ENCODE measurements around the gene PEA15.

Gene PEA15

DNA sequence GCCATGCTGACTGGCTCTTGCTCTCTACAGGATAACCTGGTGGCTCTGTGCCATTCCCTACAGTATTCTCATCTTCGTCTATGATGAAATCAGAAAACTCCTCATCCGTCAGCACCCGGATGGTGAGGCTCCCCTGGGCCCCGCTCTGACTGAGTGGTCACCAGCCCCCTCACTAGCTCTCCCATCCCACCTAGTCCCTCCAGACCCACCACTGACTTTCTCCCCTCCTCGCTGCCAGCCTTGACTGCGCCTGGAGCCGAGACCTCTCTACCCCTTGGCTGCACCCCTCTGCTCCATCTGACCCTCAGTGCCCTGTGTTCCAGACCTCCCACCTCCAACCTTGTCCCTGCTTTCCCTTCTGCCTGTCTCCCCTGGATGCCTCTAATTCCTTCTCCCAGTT is 18.9 kb upstream of the PEA15 start:
- no peak for DNase-seq

DNA sequence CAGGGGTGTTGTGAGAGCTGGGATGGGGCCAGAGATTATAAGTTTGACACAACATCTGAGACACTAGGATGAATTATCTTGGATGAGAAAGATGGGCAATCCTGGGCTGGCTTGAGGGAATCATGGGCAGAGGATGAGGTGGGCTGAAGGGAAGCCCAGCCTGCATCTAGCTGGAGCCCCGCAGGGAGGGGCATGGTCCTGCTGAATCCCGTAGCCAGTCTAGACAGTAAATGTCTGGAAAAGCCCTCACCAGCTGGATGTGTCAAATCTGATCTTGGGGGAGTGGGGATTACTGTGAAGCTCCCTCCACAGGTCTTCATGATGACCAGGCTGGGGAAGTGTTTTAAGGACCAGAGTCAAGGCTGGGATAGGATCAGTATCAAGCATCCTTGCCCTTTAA is 18.5 kb upstream of the PEA15 start:
- no peak for DNase-seq

DNA sequence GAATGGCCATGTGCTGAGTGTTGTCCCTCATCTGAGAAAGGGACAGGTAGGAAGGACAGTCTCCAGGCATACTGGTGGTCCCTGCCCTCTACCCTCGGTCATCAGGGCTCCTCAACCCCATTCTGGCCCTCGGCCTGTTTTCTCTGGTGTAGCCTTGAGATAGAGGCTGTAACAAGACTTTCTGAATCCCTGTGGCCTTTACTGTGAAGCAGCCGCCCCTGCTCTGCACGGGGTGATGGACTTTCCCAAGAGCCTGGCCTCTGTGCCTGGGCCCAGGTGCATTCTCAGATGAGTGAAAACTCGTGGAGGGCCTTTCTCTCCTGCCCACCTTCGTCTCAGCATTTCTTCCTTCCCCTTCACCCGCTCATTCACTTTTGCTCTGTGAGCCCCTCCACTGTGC is 17.8 kb upstream of the PEA15 start:
- no peak for DNase-seq

DNA sequence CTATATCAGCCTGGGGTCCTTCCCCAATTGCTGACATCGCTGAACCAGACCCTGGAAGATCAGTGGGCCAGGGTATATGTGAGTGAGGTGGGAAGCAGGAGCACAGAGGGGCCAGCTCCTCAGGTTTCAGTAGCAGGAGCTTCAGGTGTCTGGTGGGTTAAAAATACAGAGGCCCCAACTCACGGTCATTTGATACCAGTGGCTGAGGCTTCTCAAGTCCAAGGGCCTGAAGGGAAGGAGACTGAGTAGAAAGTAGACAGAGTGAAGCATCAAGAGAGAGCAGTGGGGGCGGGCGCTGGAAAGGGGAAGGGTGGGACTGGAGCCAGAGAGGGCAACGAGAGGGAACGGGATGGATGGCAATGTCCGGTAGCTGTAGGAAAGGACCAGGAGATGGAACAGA is 16.8 kb upstream of the PEA15 start:
- no peak for DNase-seq

DNA sequence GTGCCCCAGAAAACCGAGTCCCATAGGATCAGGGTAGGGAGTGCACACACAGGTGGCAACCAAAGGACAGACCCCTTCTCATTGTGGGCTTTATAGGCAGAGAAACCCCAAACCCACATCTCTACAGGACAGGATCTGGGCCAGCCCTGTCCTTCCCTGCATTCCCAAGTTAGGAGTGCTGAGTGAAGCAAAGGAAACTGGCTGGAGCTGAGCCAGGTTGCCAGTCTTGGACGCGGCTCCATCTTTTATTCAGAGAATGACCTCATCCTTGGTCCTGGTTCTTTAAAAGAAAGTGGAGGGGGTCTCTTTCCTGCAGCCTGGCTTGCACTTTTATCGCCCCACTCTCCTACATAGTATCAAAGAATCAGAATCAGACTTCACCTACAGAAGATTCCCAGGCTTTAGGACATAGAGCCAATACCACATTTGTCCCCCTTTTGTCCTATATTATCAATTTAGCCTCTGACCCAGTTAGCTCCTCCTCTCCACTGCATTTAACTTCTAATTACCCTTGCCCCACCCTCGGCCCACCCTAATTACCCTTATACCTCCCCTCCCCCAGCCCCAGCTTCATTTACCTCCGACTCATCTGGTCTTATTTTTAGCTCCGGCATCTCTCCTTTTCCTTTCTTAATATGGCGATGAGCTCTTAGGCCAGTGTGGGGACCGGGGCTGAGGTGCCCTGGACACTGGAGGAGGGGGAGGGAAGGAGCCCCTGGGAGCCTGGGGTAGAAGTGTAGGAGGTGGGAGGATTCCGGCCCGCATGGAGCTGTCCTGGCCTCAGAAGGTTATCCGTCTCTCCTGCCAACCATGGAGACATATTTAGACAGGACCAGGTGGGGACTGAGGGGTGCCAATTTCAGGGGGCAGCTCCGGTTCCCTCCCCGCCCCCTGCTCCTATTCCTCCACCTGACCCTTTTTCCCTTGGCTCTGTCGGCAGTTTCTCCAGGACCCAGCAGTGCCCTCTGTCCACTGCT is 15.2 kb upstream of the PEA15 start, which contains the start of gene CASQ1:
TSS of gene CASQ1 (plus strand) at position 927 of the 977 bp plus-strand sequence. CDS start 177 bp downstream, outside the sequence.
- no peak for DNase-seq

DNA sequence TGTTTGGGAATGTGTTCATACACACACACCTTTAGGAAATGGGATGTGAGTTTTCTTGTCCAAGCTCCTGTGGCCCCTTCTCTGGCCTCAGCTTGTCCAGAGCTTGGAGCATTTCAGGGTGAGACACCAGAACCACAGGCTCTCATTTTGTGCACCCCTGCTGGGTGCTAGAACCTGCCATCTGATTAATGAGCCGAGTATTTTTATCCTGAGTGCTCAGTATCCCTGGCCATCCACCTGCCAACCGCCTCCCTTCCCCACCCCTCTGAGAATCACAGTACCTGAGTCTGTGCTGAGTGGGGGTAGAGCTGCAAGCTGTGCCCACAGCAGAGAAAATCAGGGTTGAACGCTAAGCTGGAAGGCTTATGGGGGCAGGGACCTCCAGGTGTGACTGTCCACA is 13.4 kb upstream of the PEA15 start:
- no peak for DNase-seq

DNA sequence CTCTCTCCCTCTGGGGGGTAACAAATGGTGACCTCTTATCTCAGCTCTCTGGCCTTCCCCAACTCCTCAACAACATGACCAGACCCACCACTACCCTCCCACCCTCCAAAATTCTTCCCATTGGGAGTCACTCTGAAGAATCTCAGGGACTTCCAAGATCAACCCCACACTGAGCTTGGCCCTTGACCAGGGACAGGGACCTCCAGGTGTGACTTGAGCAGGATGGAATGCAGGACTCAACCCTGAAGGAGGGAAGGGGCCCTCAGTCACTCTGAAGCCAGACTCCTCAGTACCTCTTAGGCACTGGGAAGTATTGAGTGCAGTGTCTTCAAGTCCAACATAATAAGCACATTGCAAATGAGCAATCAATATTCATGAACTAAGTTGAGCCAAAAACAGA is 12.9 kb upstream of the PEA15 start:
- no peak for DNase-seq

DNA sequence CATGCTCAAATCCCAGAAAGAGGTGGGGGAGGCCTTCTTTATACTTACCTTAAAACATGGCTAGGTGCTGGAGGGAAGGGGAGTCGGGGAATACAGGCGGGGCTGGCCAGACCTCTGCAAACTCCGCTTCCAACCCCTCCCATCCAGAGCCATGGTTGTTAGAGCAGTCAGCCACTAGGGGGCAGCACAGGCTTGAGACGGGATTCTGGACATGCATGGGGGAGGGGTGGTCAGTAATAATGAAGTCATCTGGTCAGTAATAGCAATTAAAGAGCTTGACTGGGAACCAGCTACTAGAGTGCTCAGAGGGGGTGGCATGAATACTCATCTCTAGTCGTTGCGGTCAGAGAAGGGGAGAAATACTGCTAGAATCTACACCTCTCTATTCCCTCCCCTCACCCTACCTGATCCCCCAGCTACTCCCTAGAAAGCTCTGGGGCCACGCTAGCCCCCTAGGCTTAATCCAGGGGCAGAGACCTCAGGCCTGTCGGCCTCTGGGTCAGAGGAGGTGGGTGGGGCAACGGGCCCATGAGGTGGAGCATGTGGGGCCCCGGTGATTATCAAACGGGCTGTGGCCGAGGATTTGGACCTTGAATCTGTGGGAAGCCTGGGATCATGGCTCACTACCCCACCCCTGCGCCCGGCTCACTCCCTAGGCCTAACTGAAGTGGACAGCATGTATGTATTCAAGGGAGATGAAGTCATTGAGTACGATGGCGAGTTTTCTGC is 11.9 kb upstream of the PEA15 start:
- peak; percentile 94 for DNase-seq

DNA sequence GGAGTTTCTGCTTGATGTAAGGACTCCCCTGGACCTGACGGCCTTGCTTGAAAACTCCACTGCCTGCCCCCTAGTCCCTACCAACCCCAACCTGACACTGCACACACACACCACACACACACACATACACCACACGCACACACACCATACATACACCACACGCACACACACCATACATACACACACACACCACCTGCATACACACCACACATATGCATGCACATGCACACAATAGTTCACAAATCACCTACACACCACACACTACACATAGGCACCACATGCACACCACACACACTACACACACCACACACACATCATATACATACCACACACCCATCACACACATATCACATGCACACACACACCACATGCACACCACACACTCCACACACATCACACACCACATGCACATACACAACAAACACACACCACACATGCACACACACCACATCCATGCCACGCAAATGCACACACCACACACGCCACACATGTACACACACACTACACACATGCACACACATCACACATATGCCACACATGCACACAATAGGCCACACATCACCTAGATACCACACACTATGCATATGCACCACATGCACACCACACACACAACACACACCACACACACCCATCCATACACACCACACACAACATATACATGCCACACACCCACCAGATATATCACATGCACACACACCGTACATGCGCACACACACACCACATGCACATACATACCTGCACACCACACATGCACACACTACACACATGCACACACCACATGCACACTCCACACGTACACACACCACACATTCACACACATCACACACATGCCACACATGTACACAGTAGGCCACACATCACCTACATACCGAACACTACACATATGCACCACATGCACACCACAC is 11.1 kb upstream of the PEA15 start:
- DNase-seq: no peak

DNA sequence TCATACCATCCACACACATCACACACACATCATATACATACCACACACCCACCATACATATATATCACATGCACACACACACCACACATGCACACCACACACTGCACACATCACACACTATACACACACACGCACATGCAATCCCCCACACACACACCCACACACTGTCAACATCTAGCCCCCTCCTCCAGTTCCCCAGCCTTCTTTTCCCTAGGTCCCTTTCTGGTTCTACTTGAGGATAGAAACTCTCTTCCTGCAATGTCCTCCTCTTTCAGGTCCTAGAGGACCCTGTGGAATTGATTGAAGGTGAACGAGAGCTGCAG is 10.5 kb upstream of the PEA15 start:
- DNase-seq: no peak

DNA sequence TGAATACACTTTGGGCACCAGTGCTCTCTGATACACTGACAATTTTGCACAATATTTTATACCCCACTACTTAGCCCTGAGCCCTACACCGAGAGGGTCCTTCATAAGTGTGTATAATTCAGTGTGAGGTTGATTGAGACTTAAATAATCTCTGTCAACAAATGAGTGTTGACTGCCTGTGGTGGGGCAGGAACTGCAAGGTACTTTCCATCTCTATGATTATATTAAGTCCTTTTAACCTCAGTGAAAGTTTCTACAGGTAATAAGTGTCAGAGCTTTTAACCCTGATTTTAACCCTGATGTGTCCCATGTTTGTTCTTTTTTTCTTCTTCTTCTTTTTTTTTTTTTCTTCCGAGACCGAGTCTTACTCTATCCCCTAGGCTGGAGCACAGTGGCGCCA is 9.0 kb upstream of the PEA15 start:
- DNase-seq: no peak

DNA sequence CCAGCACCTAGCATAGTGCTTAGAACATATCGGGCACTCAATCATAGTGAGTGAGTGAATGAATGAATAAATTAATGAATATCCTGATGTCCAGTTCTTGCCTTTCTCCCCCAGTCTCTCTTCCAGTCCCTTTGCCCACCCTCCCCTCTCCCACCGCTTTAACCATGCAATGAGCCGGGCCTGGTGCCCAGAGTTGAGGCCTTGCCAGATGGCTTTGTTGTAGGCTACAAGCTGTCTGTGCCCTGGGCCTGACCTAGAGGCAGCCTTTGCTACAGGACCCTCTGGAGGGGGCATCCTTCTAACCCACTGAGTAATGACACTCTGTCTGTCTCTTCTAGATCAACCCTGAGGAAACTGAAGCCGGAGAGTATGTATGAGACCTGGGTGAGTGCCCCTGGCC is 8.0 kb upstream of the PEA15 start:
- DNase-seq: no peak

DNA sequence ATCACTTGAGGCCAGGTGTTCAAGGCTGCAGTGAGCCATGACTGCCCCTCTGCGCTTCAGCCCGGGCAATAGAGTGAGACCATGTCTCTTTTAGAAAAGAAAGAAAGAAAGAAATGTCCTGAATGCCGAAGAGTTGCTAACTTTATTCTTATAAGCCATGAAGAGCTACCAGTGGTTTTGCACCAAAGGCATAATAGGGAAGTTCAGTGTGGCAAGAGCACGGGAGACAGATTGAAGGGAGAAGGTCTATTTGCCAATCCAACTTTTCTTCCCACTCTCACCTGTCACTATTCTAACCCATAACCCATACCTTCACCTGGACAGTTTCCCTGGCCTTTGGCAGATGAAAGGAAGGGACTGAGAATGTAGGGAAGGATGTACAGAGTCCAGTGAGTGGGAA is 4.4 kb upstream of the PEA15 start:
- no peak for DNase-seq

DNA sequence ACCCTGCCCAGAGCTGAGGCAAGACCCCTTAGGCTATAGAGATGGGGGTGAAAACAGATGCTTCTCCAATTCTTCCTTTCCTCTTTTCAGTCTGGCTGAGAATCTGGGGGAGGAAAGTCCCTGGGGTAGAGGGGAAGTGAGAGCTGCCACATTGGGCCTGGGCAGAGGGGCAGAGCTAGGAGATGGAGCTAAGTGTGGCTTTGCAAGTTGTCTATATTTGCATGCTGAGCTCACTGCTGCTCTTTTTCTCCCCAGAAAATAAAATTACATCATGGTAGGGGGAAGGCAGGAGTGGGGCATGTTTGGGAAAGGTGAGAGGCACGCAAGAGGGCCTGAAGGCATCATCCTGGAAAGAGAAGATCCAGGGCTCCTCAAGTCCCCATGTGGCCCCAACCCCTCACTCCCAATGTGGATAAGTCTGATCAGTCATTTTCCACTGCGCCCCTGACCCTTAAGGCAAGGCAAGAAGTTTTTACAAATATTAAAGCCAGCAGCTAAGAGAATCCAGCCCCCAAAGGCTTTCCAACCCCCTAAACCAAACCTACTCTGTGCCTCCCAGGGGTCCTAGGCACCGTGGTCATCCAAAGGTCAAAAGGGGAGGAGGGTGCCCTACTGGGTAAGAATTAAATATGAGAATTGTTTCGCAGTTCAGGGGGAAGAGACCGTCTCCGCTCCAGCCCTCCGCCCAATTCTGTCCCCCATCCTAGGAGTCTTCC is 500 bp upstream of the PEA15 start:
- DNase-seq: no peak

DNA sequence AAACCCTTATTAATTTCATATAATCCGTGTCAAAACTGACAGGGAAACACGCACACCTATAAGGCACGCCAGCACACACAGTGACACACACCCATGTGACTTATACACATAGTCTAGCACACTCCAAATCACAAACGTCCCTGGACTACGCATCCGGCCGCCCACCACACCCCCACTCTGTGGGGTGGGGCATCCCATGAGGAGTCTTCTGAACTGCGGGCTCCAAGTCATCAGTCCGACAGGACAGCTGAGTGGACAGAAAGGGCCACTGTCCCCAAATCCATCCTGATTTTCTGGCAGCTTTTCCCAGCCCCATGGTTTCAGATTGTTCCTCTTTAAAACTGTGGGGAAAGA is 829 bp downstream of the PEA15 start:
- peak; percentile 83 for DNase-seq

DNA sequence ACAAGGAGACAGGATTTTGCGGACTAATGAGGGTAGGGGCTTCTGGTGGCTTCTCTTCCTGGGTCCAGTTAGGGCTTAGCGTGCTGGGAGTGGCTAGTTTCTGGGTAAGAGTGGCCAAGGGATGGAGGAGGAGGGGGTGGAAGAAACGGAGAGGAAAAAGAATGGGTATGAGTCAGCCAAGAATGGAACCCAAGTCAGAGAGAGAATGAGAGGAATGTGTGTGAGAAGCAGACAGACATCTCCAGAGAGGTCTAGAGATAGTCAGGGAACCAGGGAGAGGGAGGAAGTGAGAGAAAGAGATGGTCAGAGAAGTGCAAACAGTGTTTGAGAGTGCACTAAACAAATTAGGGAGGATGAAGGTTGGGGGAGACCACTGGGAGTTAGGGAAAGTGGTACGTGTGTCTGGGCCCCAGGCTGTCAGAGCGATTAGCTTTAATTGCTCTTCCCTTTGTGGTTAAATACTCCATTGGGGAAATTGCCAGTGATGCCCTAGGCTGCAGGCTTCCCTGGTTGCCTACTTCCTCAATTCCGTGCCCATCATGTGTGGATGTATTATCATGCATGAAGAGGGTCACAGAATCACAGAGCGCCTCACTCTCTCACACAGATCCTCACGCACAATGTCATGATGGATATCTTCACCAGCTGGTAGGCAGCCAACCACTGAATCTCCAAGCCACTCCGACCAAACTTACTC is 1.4 kb downstream of the PEA15 start:
- no peak for DNase-seq

DNA sequence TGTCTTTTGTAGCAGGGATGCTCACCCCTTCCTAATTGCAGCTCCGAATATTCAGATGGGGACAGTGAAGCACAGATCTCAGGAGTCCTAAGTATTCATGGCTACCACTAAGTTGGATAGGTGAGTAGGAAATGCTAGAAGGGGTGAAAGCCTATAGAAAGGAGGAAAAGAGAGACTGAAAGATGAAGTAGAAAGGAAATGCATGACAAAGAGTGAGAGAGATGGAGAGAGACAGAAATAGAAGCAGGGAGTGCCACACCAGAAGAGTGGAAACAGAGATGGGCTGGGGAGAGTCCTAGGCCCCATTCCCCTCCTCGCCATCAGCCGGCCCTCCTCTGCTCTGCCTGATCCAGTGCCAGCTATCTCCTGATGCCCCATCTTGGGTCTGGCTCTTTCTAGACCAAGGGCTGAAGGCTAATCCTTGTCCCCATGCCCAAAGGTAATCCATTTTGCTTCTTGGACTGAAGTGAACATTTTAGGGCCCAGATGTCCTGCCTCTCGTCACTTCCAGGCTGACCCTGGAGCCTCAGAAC is 2.0 kb downstream of the PEA15 start:
- DNase-seq: no peak

DNA sequence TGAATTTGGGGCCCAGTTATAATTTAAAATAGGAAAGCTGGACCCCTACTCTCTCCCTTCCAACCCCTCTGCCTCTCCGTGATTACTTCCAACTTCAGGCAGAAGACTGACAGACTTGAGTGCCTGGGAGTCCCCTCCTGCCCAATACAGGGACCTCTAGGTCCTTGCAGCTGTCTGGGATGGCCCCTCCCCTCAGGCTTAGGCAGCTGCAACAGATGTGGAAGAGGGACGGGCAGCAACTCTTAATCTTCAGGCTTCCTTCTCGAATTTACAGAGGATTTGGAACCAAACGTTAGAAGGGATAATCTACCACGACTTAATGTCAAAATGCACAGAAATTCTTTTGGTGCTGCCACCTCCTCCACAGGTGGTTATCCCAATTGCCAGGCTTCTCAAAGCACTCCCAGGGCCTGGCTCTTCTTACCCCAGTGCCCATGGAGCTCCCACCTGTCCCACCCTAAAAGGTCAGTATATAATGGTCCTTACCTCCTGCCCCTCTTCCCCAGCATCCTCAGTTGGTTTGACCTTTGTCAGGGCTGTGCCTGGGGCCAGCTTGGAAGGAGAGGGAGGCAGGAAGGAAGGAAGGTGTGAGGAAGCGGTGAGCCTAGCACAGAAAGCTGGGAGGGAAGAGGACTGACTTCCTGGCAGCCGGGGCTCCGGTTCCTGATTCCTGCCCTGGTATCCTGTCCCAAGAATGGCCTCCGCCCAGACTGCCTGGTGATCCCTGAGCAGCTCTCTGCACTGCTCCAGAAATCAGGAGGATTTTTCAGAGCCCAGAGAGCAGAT is 2.8 kb downstream of the PEA15 start:
- no peak for DNase-seq

DNA sequence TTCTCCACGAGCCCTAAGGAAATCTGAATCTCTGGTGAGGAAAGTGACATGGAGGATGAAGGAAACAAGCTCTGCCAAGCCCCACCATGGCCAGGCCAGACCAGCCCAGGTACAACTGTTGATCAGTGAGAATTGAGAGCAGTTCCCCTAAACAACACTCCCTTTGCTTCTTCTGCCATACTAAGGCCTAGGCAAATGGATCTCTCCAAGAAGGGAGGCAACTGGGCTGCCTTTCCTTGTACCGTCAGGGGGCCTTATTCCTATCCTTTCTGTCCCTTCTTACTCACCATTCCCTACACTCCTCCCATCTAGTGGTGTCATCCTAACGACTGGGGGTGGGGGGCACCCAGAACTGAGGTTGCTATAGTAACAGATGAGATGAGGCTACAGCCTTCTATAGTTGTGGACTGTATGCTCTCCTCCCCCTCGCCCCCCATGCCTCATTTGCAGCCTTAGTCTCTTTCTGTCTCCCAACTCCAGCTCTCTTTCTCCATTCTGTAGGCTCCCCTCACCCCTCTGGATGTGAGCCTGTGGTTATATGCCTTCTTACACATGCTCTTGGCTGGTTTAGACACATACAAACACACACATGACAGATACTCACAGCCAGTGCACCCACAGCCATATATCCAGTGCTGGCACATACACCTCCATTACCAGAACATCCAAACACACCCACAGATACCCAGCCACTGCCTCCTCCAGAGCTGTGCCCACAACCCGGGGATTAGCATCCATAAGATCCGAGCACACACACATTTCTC is 3.6 kb downstream of the PEA15 start:
- no peak for DNase-seq
